GM23338 (cell line): ENCODE measurements around the gene CDK17. TPM values are rescaled to one million over a fixed set of nuclear protein-coding genes. Genes with fewer than 3 reads are reported as not detected.

ENCODE experiments used
- ATAC-seq: fragments of 200-7000 bp; cut with Tn5 transposase; 3 replicates; pipeline ENCODE4 v1.9.1; 2020
- DNase-seq: peaks from one replicate; pipeline ENCODE4 v3.0.0-alpha.2; 2015; ENCODE audit warnings: low spot score
- H2AFZ ChIP-seq: fragments of 200-600 bp; sonication (generic); 2 replicates; pipeline ENCODE4 v1.8.0; 2016; ENCODE audit warnings: antibody characterized with exemption, mild to moderate bottlenecking, moderate library complexity
- H3F3A ChIP-seq: fragments of 200-600 bp; sonication (generic); replicated peaks from 2 replicates; pipeline ENCODE4 v1.8.0; 2017; ENCODE audit warnings: antibody characterized with exemption, mixed run types, low read depth
- H3K27ac ChIP-seq: fragments of 200-600 bp; sonication (generic); 2 replicates; pipeline ENCODE4 v1.6.1; 2016; ENCODE audit warnings: low read depth
- H3K27me3 ChIP-seq: fragments of 200-600 bp; sonication (generic); 2 replicates; pipeline ENCODE4 v1.8.0; 2016; ENCODE audit warnings: mild to moderate bottlenecking, mixed run types, moderate library complexity; ENCODE audit not compliant: insufficient read depth
- H3K36me3 ChIP-seq: fragments of 200-600 bp; sonication (generic); 2 replicates; pipeline ENCODE4 v1.8.0; 2016; ENCODE audit warnings: mild to moderate bottlenecking; ENCODE audit not compliant: insufficient read depth
- H3K4me1 ChIP-seq: fragments of 200-600 bp; sonication (generic); 2 replicates; pipeline ENCODE4 v1.8.0; 2016; ENCODE audit warnings: mild to moderate bottlenecking, moderate library complexity; ENCODE audit not compliant: insufficient read depth
- H3K4me2 ChIP-seq: fragments of 200-600 bp; sonication (generic); 2 replicates; pipeline ENCODE4 v1.7.1; 2017; ENCODE audit warnings: mixed run types
- H3K4me3 ChIP-seq: fragments of 200-600 bp; sonication (generic); 2 replicates; pipeline ENCODE4 v1.6.1; 2016; ENCODE audit warnings: mixed run types
- H3K79me2 ChIP-seq: fragments of 200-600 bp; sonication (generic); replicated peaks from 2 replicates; pipeline ENCODE4 v1.8.0; 2017; ENCODE audit warnings: mild to moderate bottlenecking; ENCODE audit not compliant: insufficient read depth
- H3K9me2 ChIP-seq: fragments of 200-600 bp; sonication (generic); 2 replicates; pipeline ENCODE4 v1.8.0; 2017; ENCODE audit not compliant: insufficient read depth
- H4K20me1 ChIP-seq: fragments of 200-600 bp; sonication (generic); replicated peaks from 2 replicates; pipeline ENCODE4 v1.8.0; 2017; ENCODE audit warnings: mild to moderate bottlenecking; ENCODE audit not compliant: insufficient read depth
- H3K27ac Mint-ChIP-seq: 2 replicates; pipeline ENCODE4 v1.8.0; 2020; ENCODE audit warnings: inconsistent platforms, mild to moderate bottlenecking, moderate library complexity, mixed read lengths
- H3K27me3 Mint-ChIP-seq: 3 replicates; pipeline ENCODE4 v1.8.0; 2022; ENCODE audit warnings: low read depth, mild to moderate bottlenecking, moderate library complexity, mixed read lengths, inconsistent platforms; ENCODE audit not compliant: insufficient read depth, poor library complexity
- H3K36me3 Mint-ChIP-seq: 3 replicates; pipeline ENCODE4 v1.8.0; 2021; ENCODE audit warnings: low read depth, mild to moderate bottlenecking, inconsistent platforms, moderate library complexity, mixed read lengths
- H3K4me1 Mint-ChIP-seq: 3 replicates; pipeline ENCODE4 v1.8.0; 2020; ENCODE audit warnings: mild to moderate bottlenecking, inconsistent platforms, mixed read lengths
- H3K4me3 Mint-ChIP-seq: 3 replicates; pipeline ENCODE4 v1.8.0; 2021; ENCODE audit warnings: moderate library complexity, mild to moderate bottlenecking, inconsistent platforms, mixed read lengths
- H3K9me3 Mint-ChIP-seq: 3 replicates; pipeline ENCODE4 v1.8.0; 2020; ENCODE audit warnings: moderate library complexity, mild to moderate bottlenecking, inconsistent platforms, mixed read lengths
- CREB1 ChIP-seq: fragments of 250-450 bp; sonication (Bioruptor Pico); IDR thresholded peaks from 2 replicates; pipeline ENCODE4 v1.5.0; 2020; ENCODE audit warnings: low read depth, mild to moderate bottlenecking, moderate library complexity
- JUNB ChIP-seq: IDR thresholded peaks from one replicate; pipeline ENCODE4 v1.6.1; 2016; ENCODE audit warnings: antibody characterized with exemption; ENCODE audit not compliant: unreplicated experiment
- NANOG ChIP-seq: IDR thresholded peaks from 2 replicates; pipeline ENCODE4 v1.6.1; 2016; ENCODE audit warnings: antibody characterized with exemption, borderline replicate concordance
- STAT1 ChIP-seq: IDR thresholded peaks from one replicate; pipeline ENCODE4 v1.6.1; 2016; ENCODE audit warnings: antibody characterized with exemption; ENCODE audit not compliant: unreplicated experiment
- polyA plus RNA-seq: library from polyadenylated mRNA; unstranded; fragments of >200 nt; fragmentation: Nextera tagmentation; extraction: Ambion mirVana; gene quantifications from 2 replicates; pipeline ENCODE4 v1.2.1, GENCODE V29; 2016
- total RNA-seq: library from RNA; depleted of rRNA; stranded (reverse); fragments of >200 nt; shearing (Covaris generic); gene quantifications from 2 replicates; pipeline ENCODE4 v1.2.3, GENCODE V29; 2014
- TF ChIP-seq, protein P1 (sequence below): IDR thresholded peaks from 2 replicates; pipeline ENCODE4 v1.6.1; 2016; ENCODE audit warnings: antibody characterized with exemption
- TF ChIP-seq, protein P2 (sequence below): fragments of 250-450 bp; sonication (Bioruptor Pico); IDR thresholded peaks from 2 replicates; pipeline ENCODE4 v1.5.0; 2020; ENCODE audit warnings: mild to moderate bottlenecking, moderate library complexity

The CDK17 gene
- total and polyA plus RNA-seq, 2 experiments from 2014 or later = 7.6 to 34.2 TPM

DNA sequence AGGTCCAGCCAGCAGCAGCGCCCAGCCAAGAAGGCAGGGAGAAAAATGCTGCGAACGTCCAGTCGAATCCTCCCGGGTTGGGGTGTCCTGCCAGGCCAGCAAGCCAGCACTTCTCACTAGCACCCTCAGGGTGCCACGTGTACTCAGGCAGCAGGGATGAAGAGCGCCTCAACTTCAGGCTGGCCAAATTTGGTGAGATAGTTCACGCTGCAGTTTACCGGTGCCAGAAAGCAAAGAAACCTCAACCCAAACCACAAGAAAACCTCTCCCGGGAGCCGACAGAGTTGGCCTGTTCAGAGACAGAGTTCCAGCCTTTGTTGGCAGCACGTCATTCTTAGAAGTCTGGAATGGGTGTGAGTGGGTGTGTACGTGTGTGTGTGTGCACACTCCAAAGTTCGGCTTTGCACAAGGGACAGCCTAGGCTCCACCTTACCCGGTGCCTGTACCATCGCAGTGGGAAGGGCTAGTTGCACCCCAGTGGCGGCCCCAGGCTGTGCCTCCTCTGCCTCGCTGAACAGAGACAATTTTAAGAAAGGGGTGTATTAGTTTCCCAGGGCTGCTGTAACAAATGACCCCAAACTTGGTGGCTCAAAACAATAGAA lies 163.9 kb downstream of the CDK17 start (continued):
- TF ChIP-seq, protein P1, sequence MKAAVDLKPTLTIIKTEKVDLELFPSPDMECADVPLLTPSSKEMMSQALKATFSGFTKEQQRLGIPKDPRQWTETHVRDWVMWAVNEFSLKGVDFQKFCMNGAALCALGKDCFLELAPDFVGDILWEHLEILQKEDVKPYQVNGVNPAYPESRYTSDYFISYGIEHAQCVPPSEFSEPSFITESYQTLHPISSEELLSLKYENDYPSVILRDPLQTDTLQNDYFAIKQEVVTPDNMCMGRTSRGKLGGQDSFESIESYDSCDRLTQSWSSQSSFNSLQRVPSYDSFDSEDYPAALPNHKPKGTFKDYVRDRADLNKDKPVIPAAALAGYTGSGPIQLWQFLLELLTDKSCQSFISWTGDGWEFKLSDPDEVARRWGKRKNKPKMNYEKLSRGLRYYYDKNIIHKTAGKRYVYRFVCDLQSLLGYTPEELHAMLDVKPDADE = no peak
- no peak for TF ChIP-seq JUNB
- TF ChIP-seq NANOG = no peak
- TF ChIP-seq, protein P2, sequence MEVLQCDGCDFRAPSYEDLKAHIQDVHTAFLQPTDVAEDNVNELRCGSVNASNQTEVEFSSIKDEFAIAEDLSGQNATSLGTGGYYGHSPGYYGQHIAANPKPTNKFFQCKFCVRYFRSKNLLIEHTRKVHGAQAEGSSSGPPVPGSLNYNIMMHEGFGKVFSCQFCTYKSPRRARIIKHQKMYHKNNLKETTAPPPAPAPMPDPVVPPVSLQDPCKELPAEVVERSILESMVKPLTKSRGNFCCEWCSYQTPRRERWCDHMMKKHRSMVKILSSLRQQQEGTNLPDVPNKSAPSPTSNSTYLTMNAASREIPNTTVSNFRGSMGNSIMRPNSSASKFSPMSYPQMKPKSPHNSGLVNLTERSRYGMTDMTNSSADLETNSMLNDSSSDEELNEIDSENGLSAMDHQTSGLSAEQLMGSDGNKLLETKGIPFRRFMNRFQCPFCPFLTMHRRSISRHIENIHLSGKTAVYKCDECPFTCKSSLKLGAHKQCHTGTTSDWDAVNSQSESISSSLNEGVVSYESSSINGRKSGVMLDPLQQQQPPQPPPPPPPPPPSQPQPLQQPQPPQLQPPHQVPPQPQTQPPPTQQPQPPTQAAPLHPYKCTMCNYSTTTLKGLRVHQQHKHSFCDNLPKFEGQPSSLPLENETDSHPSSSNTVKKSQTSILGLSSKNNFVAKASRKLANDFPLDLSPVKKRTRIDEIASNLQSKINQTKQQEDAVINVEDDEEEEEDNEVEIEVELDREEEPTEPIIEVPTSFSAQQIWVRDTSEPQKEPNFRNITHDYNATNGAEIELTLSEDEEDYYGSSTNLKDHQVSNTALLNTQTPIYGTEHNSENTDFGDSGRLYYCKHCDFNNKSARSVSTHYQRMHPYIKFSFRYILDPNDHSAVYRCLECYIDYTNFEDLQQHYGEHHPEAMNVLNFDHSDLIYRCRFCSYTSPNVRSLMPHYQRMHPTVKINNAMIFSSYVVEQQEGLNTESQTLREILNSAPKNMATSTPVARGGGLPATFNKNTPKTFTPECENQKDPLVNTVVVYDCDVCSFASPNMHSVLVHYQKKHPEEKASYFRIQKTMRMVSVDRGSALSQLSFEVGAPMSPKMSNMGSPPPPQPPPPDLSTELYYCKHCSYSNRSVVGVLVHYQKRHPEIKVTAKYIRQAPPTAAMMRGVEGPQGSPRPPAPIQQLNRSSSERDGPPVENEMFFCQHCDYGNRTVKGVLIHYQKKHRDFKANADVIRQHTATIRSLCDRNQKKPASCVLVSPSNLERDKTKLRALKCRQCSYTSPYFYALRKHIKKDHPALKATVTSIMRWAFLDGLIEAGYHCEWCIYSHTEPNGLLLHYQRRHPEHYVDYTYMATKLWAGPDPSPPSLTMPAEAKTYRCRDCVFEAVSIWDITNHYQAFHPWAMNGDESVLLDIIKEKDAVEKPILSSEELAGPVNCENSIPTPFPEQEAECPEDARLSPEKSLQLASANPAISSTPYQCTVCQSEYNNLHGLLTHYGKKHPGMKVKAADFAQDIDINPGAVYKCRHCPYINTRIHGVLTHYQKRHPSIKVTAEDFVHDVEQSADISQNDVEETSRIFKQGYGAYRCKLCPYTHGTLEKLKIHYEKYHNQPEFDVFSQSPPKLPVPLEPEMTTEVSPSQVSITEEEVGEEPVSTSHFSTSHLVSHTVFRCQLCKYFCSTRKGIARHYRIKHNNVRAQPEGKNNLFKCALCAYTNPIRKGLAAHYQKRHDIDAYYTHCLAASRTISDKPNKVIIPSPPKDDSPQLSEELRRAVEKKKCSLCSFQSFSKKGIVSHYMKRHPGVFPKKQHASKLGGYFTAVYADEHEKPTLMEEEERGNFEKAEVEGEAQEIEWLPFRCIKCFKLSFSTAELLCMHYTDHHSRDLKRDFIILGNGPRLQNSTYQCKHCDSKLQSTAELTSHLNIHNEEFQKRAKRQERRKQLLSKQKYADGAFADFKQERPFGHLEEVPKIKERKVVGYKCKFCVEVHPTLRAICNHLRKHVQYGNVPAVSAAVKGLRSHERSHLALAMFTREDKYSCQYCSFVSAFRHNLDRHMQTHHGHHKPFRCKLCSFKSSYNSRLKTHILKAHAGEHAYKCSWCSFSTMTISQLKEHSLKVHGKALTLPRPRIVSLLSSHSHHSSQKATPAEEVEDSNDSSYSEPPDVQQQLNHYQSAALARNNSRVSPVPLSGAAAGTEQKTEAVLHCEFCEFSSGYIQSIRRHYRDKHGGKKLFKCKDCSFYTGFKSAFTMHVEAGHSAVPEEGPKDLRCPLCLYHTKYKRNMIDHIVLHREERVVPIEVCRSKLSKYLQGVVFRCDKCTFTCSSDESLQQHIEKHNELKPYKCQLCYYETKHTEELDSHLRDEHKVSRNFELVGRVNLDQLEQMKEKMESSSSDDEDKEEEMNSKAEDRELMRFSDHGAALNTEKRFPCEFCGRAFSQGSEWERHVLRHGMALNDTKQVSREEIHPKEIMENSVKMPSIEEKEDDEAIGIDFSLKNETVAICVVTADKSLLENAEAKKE (CRISPR knock-in tag) = no peak

DNA sequence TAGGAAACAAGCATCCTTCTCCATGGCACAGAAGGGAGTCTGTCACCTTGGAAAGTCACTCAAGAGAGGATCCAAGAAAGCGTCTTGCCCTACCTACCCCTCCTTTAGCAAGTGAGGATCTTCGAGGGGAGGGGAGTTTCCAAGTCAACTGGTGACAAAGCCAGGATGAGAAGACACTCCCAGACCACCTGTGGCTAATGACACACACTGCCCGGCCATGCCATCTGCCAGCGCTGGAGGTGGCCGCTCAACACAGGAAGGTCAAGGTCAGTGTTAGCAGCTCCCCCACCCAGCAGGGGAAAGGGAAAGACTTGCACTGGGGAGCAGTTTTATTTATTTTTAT lies 164.8 kb downstream of the CDK17 start:
- DNase-seq (no peak), ATAC-seq (no peak)
- Histone ChIP-seq H2AFZ (no peak overlapping the region), H3K36me3 (no peaks in the 10 kb centered on the region), H3F3A (no peaks in the 10 kb centered on the region), H3K9me2 (no peaks in the 10 kb centered on the region), H3K4me1 (no peaks in the 10 kb centered on the region), H3K4me3 (no peak overlapping the region), H3K27me3 (no peaks in the 10 kb centered on the region), H3K79me2 (no peaks in the 10 kb centered on the region), H4K20me1 (peaks cover 3% of the 10 kb centered on the region; the same call in 1 of the 2 replicates), H3K4me2 (no peak overlapping the region), H3K27ac (no peak overlapping the region)
- H3K4me3 Mint-ChIP-seq = no peak overlapping the region
- no peaks in the 10 kb centered on the region for H3K9me3 Mint-ChIP-seq
- H3K36me3 Mint-ChIP-seq = no peaks in the 10 kb centered on the region
- peaks cover 9% of the 10 kb centered on the region for H3K4me1 Mint-ChIP-seq
- H3K27ac Mint-ChIP-seq = peak overlapping the region; percentile 65; the same call in 1 of the 2 replicates
- peaks cover 13% of the 10 kb centered on the region for H3K27me3 Mint-ChIP-seq
- TF ChIP-seq, protein P2 (CRISPR knock-in tag) = no peak
- TF ChIP-seq NANOG (no peak), STAT1 (no peak), CREB1 (CRISPR knock-in tag) (no peak)
- TF ChIP-seq, protein P1 = no peak
